Endothelial cell of umbilical vein (primary cell): ENCODE data around the gene PRDX4. TPM values are rescaled to one million over a fixed set of nuclear protein-coding genes. Genes with fewer than 3 reads are reported as not detected.

Experiments
- BruUV-seq: library from RNA; stranded (reverse); fragments of 400-500 nt; replicated peaks from 2 replicates; lab custom pipeline; 2021; lab: Mats Ljungman, UMichigan
- CTCF ChIA-PET: fragments of 300-600, 350-600 bp; sonication (Branson Sonifier 250); formaldehyde crosslinking; loops from one replicate; lab custom pipeline; 2021; ENCODE audit warnings: antibody characterized with exemption, inconsistent platforms; lab: Charles Lee
- POLR2A ChIA-PET: fragments of 300-600, 350-600 bp; sonication (Branson Sonifier 250); formaldehyde crosslinking; loops from one replicate; lab custom pipeline; 2021; ENCODE audit warnings: antibody characterized with exemption, inconsistent platforms; lab: Charles Lee
- DNase-seq: peaks from one replicate; pipeline ENCODE4 v3.0.0-alpha.2; 2011; ENCODE audit warnings: low read depth, low spot score
- FAIRE-seq: peaks from 2 replicates; lab custom pipeline; 2011; peaks lifted over from hg19 to GRCh38; lab: Jason Lieb, UNC
- H2AFZ ChIP-seq: 2 replicates; pipeline ENCODE4 v1.6.0; 2012; ENCODE audit warnings: low read depth, low read length, control low read depth, inconsistent platforms
- H3K27ac ChIP-seq: 2 replicates; pipeline ENCODE4 v1.5.1; 2011; ENCODE audit warnings: low read depth, mild to moderate bottlenecking, control low read depth, low read length, moderate library complexity; ENCODE audit not compliant: insufficient read depth
- H3K27me3 ChIP-seq, 2 experiments: 2 replicates each; pipeline versions ENCODE4 v1.6.0 to v1.6.1; 2011; ENCODE audit warnings: low read length in 2 of 2, mixed read lengths in 1 of 2; ENCODE audit not compliant: control insufficient read depth in 2 of 2, insufficient read depth in 2 of 2
- H3K36me3 ChIP-seq, 2 experiments: 2 replicates in 1 of 2; 3 replicates in 1 of 2; pipeline ENCODE4 v1.5.1; 2011; ENCODE audit warnings: low read length in 2 of 2, mild to moderate bottlenecking in 1 of 2, moderate library complexity in 1 of 2; ENCODE audit not compliant: control insufficient read depth in 2 of 2, insufficient read depth in 2 of 2; ENCODE audit errors: extremely low read depth in 1 of 2
- H3K4me1 ChIP-seq: 3 replicates; pipeline ENCODE4 v1.5.1; 2011; ENCODE audit warnings: mild to moderate bottlenecking, low read length; ENCODE audit not compliant: control insufficient read depth, insufficient read depth; ENCODE audit errors: extremely low read depth
- H3K4me2 ChIP-seq: 2 replicates; pipeline ENCODE4 v1.6.1; 2011; ENCODE audit warnings: low read length, control low read depth, mixed read lengths; ENCODE audit not compliant: insufficient read depth
- H3K4me3 ChIP-seq, 3 experiments: fragments of 200-600 bp in 1 of 3; sonication (generic), shearing (Covaris generic) in 1 of 3; replicated peaks in 1 of 3; 2 replicates each; pipeline ENCODE4 v1.5.1; 2011 to 2016; ENCODE audit warnings: control low read depth in 3 of 3, low read length in 3 of 3, mild to moderate bottlenecking in 2 of 3, inconsistent platforms in 1 of 3, low read depth in 1 of 3, moderate library complexity in 1 of 3; ENCODE audit not compliant: insufficient read depth in 1 of 3
- H3K79me2 ChIP-seq: 2 replicates; pipeline ENCODE4 v1.6.0; 2012; ENCODE audit warnings: low read length, inconsistent platforms; ENCODE audit not compliant: control insufficient read depth, insufficient read depth
- H3K9ac ChIP-seq: replicated peaks from 2 replicates; pipeline ENCODE3; 2011; ENCODE audit warnings: low read length, control low read depth; ENCODE audit not compliant: insufficient read depth; ENCODE audit errors: extremely low read depth
- H3K9me1 ChIP-seq: replicated peaks from 3 replicates; pipeline ENCODE4 v1.6.0; 2011; ENCODE audit warnings: mild to moderate bottlenecking, low read length; ENCODE audit not compliant: control insufficient read depth, insufficient read depth; ENCODE audit errors: extremely low read depth
- H3K9me3 ChIP-seq: replicated peaks from 2 replicates; pipeline ENCODE4 v1.5.1; 2012; ENCODE audit warnings: low read length, inconsistent platforms; ENCODE audit not compliant: control insufficient read depth, insufficient read depth
- H4K20me1 ChIP-seq: replicated peaks from 2 replicates; pipeline ENCODE3; 2011; ENCODE audit warnings: mild to moderate bottlenecking, low read length; ENCODE audit not compliant: control insufficient read depth, insufficient read depth; ENCODE audit errors: extremely low read depth
- CTCF ChIP-seq, 2 donors: IDR thresholded peaks; 1 replicate in 1 of 2; 2 replicates in 1 of 2; pipeline ENCODE4 v1.5.1; 2011; ENCODE audit warnings: low read length in 2 of 2, mild to moderate bottlenecking in 2 of 2, moderate library complexity in 2 of 2, control low read depth in 1 of 2, inconsistent platforms in 1 of 2, low read depth in 1 of 2; ENCODE audit not compliant: insufficient read depth in 1 of 2; ENCODE audit errors: extremely low read depth in 1 of 2
- GATA2 ChIP-seq: IDR thresholded peaks from 2 replicates; pipeline ENCODE4 v1.7.0; 2011; ENCODE audit warnings: low read depth, mild to moderate bottlenecking, moderate library complexity, mixed read lengths, low read length; ENCODE audit not compliant: insufficient read length, insufficient read depth
- JUN ChIP-seq: IDR thresholded peaks from 2 replicates; pipeline ENCODE4 v1.6.1; 2011; ENCODE audit warnings: borderline replicate concordance, low read depth; ENCODE audit not compliant: insufficient read length, insufficient read depth
- MAX ChIP-seq: IDR thresholded peaks from 2 replicates; pipeline ENCODE4 v1.6.1; 2011; ENCODE audit not compliant: insufficient read depth, insufficient read length
- MYC ChIP-seq: IDR thresholded peaks from one replicate; pipeline ENCODE4 v1.6.1; 2011; ENCODE audit warnings: mild to moderate bottlenecking, low read depth, low read length
- POLR2A ChIP-seq: IDR thresholded peaks from 2 replicates; pipeline ENCODE4 v1.6.1; 2012; ENCODE audit warnings: low read depth, mild to moderate bottlenecking, control low read depth, low read length
- POLR2AphosphoS5 ChIP-seq: IDR thresholded peaks from 2 replicates; pipeline ENCODE4 v1.6.1; 2012; ENCODE audit warnings: low read depth, mild to moderate bottlenecking, control low read depth, low read length, moderate library complexity; ENCODE audit not compliant: insufficient read depth
- dilution Hi-C: fragments of 300-500 bp; cut with MboI; formaldehyde crosslinking; loops from one replicate; pipeline ENCODE4 v1.15.0; 2019; ENCODE audit warnings: low sequenced_read_pairs; ENCODE audit not compliant: extremely low pct_ligation_motif_present
- intact Hi-C: fragments of 100-400 bp; cut with micrococcal nuclease; formaldehyde crosslinking; loops from one replicate; pipeline ENCODE4 v1.10.0; 2022
- polyA plus RNA-seq, 4 experiments: library from polyadenylated mRNA; depleted of rRNA in 3 of 4; stranded (reverse) in 3 of 4; unstranded in 1 of 4; fragments of >200 nt; gene quantifications; 2 replicates each; pipeline versions ENCODE4 v1.2.1 to v1.2.3, GENCODE V29; 2011 to 2012; ENCODE audit warnings: missing spikeins in 1 of 4
- total RNA-seq: library from RNA; stranded (reverse); gene quantifications from 2 replicates; pipeline ENCODE4 v1.2.3, GENCODE V29; 2021

Gene PRDX4
- total and polyA plus RNA-seq, 2 donors (not counting 3 experiments of a cell fraction or from before 2014, with no cell fraction given): 144 to 145 TPM

GRCh38 chrX:23692166-23692565, 24.9 kb downstream of the PRDX4 start:
- Histone ChIP-seq H3K4me3 (no peak overlapping the region), H2AFZ (no peak overlapping the region), H3K9ac (no peak overlapping the region), H3K27me3 (no peaks in the 10 kb centered on the region), H4K20me1 (no peaks in the 10 kb centered on the region), H3K27ac (no peak overlapping the region), H3K79me2 (no peaks in the 10 kb centered on the region), H3K4me2 (no peak overlapping the region), H3K9me1 (no peaks in the 10 kb centered on the region), H3K9me3 (no peaks in the 10 kb centered on the region), H3K36me3 (no peaks in the 10 kb centered on the region), H3K4me1 (no peaks in the 10 kb centered on the region)
- BruUV-seq: no TSS peak
- FAIRE-seq (no peak), DNase-seq (no peak)
- dilution Hi-C loops: no loop called here
- TF ChIP-seq POLR2A: no peak
- no peak for TF ChIP-seq GATA2
- no peak for TF ChIP-seq JUN
- TF ChIP-seq MYC: no peak
- TF ChIP-seq POLR2AphosphoS5: no peak
- no peak for TF ChIP-seq CTCF (IDR thresholded peaks at IDR 0.05; ENCODE audit: extremely low read depth in 1 of 2, insufficient read depth in 1 of 2, low read depth in 1 of 2, low read length in 2 of 2)
- TF ChIP-seq MAX: no peak
- POLR2A ChIA-PET: no interaction called here
- CTCF ChIA-PET: interaction anchor here (6.7 kb wide), 1 partner anchor 210 kb away, joined by 85 read pairs; no protein-coding TSS in a partner anchor
- intact Hi-C loops: loop anchor here (5.0 to 10.0 kb wide), 3 partner anchors 93 to 550 kb away; partner anchors contain the start of genes EIF2S3 and SAT1
